Neural crest cell (in vitro differentiated cells): ENCODE measurements around the gene PSMD2. TPM values are rescaled to one million over a fixed set of nuclear protein-coding genes. Genes with fewer than 3 reads are reported as not detected.
A peak's percentile ranks its signal among the peaks of the same experiment; 100 is the strongest.
"Not testable (repeated sequence)": the region's sequence is repeated elsewhere in the genome, so short reads cannot be mapped to it uniquely, and the experiment has no call there.

Source experiments
- DNase-seq: peaks from one replicate; pipeline ENCODE4 v3.0.0; 2021; ENCODE audit warnings: low read depth, mixed read lengths, low spot score
- H3K27ac Mint-ChIP-seq: one replicate; pipeline ENCODE4 v1.8.0; 2021; ENCODE audit warnings: mild to moderate bottlenecking, mixed read lengths; ENCODE audit not compliant: unreplicated experiment
- H3K27me3 Mint-ChIP-seq: 2 replicates; pipeline ENCODE4 v1.8.0; 2021; ENCODE audit warnings: low read depth, mild to moderate bottlenecking, mixed read lengths
- H3K36me3 Mint-ChIP-seq: 2 replicates; pipeline ENCODE4 v1.8.0; 2021; ENCODE audit warnings: low read depth, mild to moderate bottlenecking, mixed read lengths
- H3K4me1 Mint-ChIP-seq: 2 replicates; pipeline ENCODE4 v1.8.0; 2021; ENCODE audit warnings: mixed read lengths
- H3K4me3 Mint-ChIP-seq: one replicate; pipeline ENCODE4 v1.8.0; 2021; ENCODE audit warnings: mild to moderate bottlenecking, mixed read lengths
- H3K9me3 Mint-ChIP-seq: 2 replicates; pipeline ENCODE4 v1.8.0; 2021; ENCODE audit warnings: mixed read lengths
- total RNA-seq: library from RNA; stranded (reverse); gene quantifications from 2 replicates; pipeline ENCODE4 v1.2.1, GENCODE V29; 2021
- TF ChIP-seq, protein P1 (sequence below): fragments of 200-600 bp; sonication (generic); conservative IDR thresholded peaks from 2 replicates; pipeline ENCODE4 v1.5.0; 2021; ENCODE audit warnings: antibody characterized with exemption, mild to moderate bottlenecking

Gene PSMD2
- total RNA-seq, 1 donor from 2014 or later: 378 TPM

DNA sequence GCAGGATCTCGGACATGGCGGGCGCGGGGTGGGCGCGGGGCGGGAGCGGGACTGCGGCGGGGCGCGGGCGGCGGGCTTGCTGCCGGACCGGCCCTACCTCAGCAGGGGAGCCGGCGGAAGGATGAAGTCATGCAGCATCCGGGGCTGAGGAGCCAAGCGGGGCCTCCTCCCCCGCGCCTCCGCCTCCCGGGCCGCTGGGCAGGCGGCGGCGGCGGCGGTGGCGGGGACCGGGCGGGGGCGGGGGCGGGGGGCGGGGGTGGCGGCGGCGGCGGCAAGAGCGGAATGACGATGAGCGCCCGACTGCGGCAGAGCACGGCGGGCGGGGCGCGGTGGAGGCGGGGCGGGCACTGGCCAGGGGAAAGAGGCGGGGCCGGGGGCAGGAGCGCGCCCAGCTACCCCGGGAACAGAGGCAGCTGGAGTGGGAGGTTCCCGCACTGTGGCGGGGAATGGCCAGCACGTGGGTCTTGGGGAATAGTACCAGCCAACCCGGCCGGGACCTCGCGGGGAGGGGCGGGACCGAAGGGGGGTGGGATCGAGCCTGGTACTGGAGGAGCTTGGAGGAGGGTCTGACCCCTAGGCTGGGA is 37.7 kb upstream of the PSMD2 start, which contains the start of gene CAMK2N2:
TSS of gene CAMK2N2 (minus strand) at position 284 of the 584 bp plus-strand sequence. CDS start at position 16, 268 bp downstream.
- Mint-ChIP-seq H3K27ac (peak within 1 kb of the TSS; percentile 19), H3K4me3 (peak within 1 kb of the TSS; percentile 90)
- TF ChIP-seq, protein P1, sequence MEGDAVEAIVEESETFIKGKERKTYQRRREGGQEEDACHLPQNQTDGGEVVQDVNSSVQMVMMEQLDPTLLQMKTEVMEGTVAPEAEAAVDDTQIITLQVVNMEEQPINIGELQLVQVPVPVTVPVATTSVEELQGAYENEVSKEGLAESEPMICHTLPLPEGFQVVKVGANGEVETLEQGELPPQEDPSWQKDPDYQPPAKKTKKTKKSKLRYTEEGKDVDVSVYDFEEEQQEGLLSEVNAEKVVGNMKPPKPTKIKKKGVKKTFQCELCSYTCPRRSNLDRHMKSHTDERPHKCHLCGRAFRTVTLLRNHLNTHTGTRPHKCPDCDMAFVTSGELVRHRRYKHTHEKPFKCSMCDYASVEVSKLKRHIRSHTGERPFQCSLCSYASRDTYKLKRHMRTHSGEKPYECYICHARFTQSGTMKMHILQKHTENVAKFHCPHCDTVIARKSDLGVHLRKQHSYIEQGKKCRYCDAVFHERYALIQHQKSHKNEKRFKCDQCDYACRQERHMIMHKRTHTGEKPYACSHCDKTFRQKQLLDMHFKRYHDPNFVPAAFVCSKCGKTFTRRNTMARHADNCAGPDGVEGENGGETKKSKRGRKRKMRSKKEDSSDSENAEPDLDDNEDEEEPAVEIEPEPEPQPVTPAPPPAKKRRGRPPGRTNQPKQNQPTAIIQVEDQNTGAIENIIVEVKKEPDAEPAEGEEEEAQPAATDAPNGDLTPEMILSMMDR: no peak

DNA sequence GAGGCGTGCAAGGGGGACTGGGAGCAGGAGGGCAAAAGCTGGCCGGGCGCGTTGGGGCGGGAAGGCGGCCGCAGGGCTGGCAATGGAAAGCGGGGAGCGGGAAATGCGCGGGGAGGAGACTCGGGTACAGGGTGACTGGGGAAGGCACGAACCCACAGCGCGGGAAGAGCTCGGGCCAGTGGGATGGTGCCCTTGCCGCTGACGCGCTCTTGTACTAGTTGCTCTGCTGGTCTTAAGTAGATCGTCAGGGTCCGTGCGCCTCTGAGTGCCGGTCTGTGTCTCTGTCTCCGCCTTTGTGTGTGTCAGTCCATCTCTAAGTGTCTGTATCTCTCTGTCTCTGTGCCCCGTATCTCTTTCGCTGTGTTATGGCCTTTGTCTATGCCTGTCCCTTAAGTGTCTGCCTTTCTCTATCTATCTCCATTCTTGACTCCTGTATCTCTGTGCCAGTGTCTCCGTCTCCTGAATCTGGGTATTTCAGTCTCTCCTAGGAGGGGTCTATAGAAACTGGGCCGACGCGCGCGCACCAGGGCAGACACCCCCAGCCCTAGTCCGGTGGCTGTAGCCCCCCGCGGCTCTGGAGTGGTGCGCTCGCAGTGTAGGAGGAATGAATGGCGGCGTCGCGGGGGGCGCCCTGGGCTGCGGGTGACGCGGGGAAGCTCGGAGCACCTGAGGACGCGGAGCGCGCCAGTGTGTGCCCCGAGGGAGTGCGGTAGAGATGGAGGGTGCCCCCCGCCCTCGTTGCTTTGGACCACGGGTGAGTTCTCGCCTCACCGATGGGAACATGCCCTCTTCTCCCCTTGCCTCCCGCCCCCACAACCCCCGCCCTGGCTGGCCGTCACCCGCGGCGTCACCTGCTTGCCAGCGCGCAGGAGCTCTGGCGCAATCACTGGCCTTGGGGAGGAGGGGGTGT is 36.9 kb upstream of the PSMD2 start:
- no peak overlapping the region for H3K27ac Mint-ChIP-seq
- TF ChIP-seq, protein P1: no peak
- H3K4me3 Mint-ChIP-seq: peak overlapping the region; percentile 86
- H3K27me3 Mint-ChIP-seq: peaks cover 81% of the 10 kb centered on the region
- H3K4me1 Mint-ChIP-seq: peaks cover 18% of the 10 kb centered on the region
- no peak for DNase-seq
- no peaks in the 10 kb centered on the region for H3K9me3 Mint-ChIP-seq
- H3K36me3 Mint-ChIP-seq: no peaks in the 10 kb centered on the region

More for the DNA sequence above, 37.7 kb upstream of the PSMD2 start, which contains the start of gene CAMK2N2:
- no peaks in the 10 kb centered on the region for H3K36me3 Mint-ChIP-seq
- peak; percentile 58 for DNase-seq
- H3K27me3 Mint-ChIP-seq: peaks cover 80% of the 10 kb centered on the region
- peaks cover 18% of the 10 kb centered on the region for H3K4me1 Mint-ChIP-seq
- H3K9me3 Mint-ChIP-seq: no peaks in the 10 kb centered on the region

DNA sequence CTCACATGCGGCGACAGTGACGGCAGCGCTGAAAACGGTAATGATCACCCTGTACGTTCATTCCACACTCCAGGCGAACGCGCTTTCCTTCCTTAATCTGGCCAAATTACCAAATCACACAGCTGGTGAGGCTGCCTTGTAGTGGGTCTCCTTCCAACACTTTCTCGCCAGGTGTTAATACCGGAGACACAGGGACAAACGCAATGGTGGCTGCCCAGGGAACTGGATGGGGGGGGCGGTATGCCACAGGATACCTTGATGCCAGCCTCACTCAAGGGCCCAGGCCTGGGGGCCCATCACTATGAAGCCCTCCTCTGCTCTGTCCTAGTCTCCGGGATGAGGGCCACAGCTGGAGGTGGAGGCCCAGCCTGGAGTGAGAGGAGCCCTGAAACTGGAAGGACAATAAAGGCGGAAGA is 36.3 kb upstream of the PSMD2 start:
- Mint-ChIP-seq H3K36me3 (no peaks in the 10 kb centered on the region), H3K4me1 (peaks cover 18% of the 10 kb centered on the region), H3K27ac (no peak overlapping the region), H3K27me3 (peaks cover 81% of the 10 kb centered on the region), H3K9me3 (no peaks in the 10 kb centered on the region), H3K4me3 (peak overlapping the region; percentile 56)
- TF ChIP-seq, protein P1: no peak
- DNase-seq: no peak

DNA sequence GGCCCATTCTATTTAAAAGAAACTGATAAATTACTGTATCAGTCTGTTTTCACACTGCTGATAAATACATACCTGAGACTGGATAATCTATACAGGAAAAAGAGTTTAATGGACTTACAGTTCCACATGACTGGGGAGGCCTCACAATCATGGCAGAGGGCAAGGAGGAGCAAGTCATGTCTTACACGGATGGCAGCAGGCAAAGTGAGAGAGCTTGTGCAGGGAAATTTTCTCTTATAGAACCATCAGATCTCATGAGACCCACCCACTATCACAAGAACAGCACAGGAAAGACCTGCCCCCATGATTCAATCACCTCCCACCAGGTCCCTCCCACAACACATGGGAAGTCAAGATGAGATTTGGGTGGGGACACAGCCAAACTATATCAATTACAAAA is 31.8 kb upstream of the PSMD2 start:
- not testable (repeated sequence) for DNase-seq, H3K4me3 Mint-ChIP-seq, H3K36me3 Mint-ChIP-seq, H3K27ac Mint-ChIP-seq, H3K4me1 Mint-ChIP-seq, H3K9me3 Mint-ChIP-seq
- H3K27me3 Mint-ChIP-seq: peaks cover 67% of the 10 kb centered on the region

DNA sequence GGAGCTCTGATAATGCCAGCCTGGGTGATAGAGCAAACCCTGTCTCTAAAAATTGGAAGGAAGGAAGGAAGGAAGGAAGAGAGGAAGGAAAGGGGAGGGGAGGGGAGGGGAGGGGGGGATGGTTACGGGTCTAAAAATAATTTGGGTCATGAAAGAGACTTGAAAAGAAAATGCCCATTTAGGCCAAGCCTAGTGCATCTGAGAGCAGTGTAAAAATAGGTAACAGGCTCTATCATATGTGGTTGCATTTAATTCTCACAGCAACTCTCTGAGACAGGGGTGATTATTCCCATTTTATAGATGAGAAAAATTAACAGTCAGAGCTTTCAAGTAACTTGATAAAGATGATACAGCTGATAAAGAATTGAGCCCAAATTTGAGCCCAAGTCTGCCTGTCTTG is 26.8 kb upstream of the PSMD2 start:
- TF ChIP-seq, protein P1: no peak
- Mint-ChIP-seq H3K4me3 (no peak overlapping the region), H3K27me3 (peaks cover 40% of the 10 kb centered on the region), H3K9me3 (no peaks in the 10 kb centered on the region), H3K36me3 (no peaks in the 10 kb centered on the region), H3K4me1 (no peaks in the 10 kb centered on the region), H3K27ac (no peak overlapping the region)
- DNase-seq: no peak

DNA sequence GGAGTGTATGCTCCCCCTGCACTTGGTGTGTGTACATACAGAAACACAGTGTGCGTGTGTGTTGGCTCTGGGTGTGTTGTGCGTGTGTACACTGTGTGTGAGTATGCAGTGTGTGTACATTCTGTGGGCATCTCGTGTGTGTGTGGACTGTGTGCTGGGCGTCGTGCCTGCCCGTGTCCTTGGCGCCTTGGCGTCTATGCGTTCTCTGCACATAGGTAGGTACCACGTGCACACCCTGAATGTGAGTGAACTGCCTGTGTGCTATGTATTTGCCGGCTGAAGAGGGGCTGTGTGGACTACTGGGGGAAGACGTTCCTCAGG is 23.7 kb upstream of the PSMD2 start:
- no peaks in the 10 kb centered on the region for H3K9me3 Mint-ChIP-seq
- no peaks in the 10 kb centered on the region for H3K4me1 Mint-ChIP-seq
- H3K27me3 Mint-ChIP-seq: peaks cover 37% of the 10 kb centered on the region
- no peaks in the 10 kb centered on the region for H3K36me3 Mint-ChIP-seq
- no peak overlapping the region for H3K4me3 Mint-ChIP-seq
- H3K27ac Mint-ChIP-seq: peak overlapping the region; percentile 37
- DNase-seq: no peak
- TF ChIP-seq, protein P1: no peak
